Activated naive CD8-positive, alpha-beta T cell treated with anti-CD3 and anti-CD28 coated beads for 36 hours (primary cell): Measurements from ENCODE around the gene ANKUB1. TPM values are rescaled to one million over a fixed set of nuclear protein-coding genes. Genes with fewer than 3 reads are reported as not detected.
A peak's percentile ranks its signal among the peaks of the same experiment; 100 is the strongest.

ENCODE experiments used
- DNase-seq: peaks from one replicate; pipeline ENCODE4 v3.0.0; 2021
- H3K27ac Mint-ChIP-seq: one replicate; pipeline ENCODE4 v1.8.0; 2022; ENCODE audit warnings: mild to moderate bottlenecking, moderate library complexity, mixed read lengths
- H3K27me3 Mint-ChIP-seq: one replicate; pipeline ENCODE4 v1.8.0; 2022; ENCODE audit warnings: mild to moderate bottlenecking, mixed read lengths
- H3K36me3 Mint-ChIP-seq: one replicate; pipeline ENCODE4 v1.8.0; 2021; ENCODE audit warnings: mild to moderate bottlenecking, mixed read lengths
- H3K4me1 Mint-ChIP-seq: one replicate; pipeline ENCODE4 v1.8.0; 2021; ENCODE audit warnings: mixed read lengths
- H3K4me3 Mint-ChIP-seq: one replicate; pipeline ENCODE4 v1.8.0; 2022; ENCODE audit warnings: mild to moderate bottlenecking, moderate library complexity, mixed read lengths
- H3K9me3 Mint-ChIP-seq: one replicate; pipeline ENCODE4 v1.8.0; 2022; ENCODE audit warnings: mixed read lengths
- total RNA-seq, 2 experiments: library from RNA; stranded (reverse); gene quantifications; one replicate each; pipeline ENCODE4 v1.2.3, GENCODE V29; 2021

ANKUB1 gene
- total RNA-seq, 2 experiments from 2014 or later: not detected

DNA sequence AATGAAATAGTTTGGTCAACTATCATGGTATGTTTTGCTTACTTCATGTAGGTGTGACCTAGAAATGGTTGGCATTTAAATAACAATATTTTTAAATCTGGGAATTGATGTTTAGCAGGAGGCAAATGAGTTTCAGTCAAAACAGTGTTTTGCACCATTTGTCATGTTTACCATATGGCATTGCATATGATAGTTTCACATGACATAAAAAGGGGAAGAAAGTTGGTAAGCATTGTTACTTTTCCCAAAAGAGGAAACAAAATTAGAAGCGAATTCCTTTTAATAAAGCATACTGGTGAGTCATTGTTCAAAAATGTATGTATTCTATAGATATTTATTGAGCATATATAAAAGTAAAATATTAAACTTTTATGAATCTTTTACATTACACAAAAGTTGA, 23.0 kb upstream of the ANKUB1 start:
- Mint-ChIP-seq H3K27ac (no peak overlapping the region), H3K4me1 (peaks cover 46% of the 10 kb centered on the region), H3K27me3 (no peaks in the 10 kb centered on the region), H3K9me3 (no peaks in the 10 kb centered on the region), H3K4me3 (peak overlapping the region; percentile 13), H3K36me3 (peaks cover 15% of the 10 kb centered on the region)
- no peak for DNase-seq

DNA sequence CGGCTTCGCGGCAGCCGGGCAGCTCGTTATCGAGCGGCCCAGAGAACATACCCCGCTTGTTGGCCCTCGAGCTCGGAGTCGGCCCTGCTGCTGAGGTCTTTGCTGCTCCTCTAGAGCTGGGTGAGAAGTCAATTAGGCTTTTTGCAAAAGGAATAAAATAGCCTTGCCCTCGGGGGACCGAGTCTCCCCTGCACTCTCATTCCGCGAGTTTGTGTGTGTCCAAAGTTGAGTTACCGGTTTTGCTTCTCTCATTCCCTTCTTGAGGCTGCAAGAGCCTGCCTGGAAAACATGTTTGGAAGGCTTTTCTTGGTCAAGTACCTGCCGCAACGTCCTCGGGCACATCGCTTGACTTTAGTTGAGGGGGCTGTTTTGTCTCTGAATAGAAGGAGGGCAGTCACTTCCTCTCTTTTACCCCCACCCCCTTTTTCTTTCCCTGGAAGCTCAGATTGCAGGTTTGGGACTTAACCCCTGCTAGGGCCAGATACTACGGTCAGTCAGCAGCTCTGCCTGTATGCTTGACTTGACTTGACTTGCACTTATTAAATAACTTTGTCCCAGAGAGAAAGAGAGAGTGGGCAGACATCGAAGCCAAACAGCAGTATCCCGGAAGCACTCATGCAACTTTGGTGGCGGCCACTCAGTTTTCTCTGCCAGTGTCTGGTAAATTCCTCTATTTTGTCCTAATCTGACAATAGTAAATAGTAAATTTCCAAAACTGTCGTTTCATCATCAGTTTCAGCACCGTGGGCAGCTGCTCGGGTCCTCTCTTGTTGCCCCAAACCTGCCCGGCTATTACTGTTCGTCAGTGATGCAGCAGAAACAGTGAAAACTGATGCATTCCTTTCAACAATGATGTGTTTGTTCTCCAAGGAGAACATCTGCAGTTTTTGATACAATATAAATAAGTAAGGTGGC, 21.3 kb upstream of the ANKUB1 start:
- H3K4me3 Mint-ChIP-seq: peak overlapping the region; percentile 95
- peaks cover 38% of the 10 kb centered on the region for H3K4me1 Mint-ChIP-seq
- no peaks in the 10 kb centered on the region for H3K9me3 Mint-ChIP-seq
- H3K27me3 Mint-ChIP-seq: no peaks in the 10 kb centered on the region
- peak overlapping the region; percentile 100 for H3K27ac Mint-ChIP-seq
- DNase-seq: peak; percentile 6
- peaks cover 11% of the 10 kb centered on the region for H3K36me3 Mint-ChIP-seq

DNA sequence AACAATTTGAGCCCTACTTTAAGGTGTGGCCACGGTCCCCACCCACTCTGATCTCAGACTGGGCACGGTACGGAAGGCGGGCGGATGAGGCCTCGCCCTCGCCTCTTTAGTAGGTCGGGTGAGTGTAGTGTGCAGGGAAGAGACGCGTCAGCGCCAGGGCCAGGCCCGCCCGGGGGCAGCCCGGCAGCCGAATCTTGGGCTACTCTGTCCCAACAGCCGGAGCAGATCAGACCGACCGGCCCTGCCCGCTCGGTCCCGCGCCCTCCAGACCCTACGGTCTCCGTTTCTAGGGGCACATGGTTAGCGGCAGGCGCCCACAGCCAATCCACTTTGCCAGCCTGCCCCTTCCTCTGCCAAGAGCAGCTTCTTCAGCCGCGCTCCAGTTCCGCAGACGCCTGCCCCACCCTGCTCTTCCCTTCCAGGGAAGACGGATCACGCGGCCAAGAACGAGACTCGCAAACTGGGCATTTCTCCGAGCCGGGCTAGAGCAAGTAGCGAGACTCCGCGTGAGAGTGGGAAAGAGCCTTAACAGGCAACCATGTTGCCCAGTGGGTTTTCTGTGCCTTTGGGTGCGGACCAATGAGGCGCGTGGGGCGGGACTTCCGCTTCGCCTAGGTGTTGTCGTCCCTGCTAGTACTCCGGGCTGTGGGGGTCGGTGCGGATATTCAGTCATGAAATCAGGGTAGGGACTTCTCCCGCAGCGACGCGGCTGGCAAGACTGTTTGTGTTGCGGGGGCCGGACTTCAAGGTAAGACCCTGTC, 20.4 kb upstream of the ANKUB1 start, which contains the start of gene RNF13:
TSS of gene RNF13 (plus strand) at position 610 of the 761 bp plus-strand sequence. CDS start 32,812 bp downstream, outside the sequence.
- Mint-ChIP-seq H3K36me3 (peaks cover 11% of the 10 kb centered on the region), H3K4me3 (peak within 1 kb of the TSS; percentile 95), H3K9me3 (no peaks in the 10 kb centered on the region), H3K4me1 (peaks cover 41% of the 10 kb centered on the region), H3K27me3 (peaks cover 4% of the 10 kb centered on the region), H3K27ac (peak within 1 kb of the TSS; percentile 100)
- DNase-seq: peak; percentile 92

DNA sequence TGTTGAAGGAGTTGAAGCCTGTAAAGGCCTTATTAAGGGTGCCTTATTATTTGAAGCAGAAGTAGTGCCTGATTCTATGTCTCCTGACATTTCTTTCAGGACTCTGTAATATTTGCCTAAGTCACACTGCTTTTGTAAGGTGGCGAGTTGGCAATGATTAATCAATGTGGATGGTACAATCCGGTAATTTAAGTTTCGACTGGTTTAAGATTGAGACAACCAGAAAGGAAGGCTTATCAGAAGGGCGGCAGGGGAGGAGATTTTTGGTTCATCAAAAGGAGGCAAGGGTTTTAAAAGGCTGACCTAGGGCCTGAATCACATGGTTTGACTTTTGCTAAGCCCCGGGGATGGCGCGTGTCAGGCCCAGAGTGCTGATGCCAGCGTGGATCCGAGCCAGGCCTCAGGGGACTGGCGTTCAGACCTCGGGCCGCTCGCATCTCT, 19.8 kb upstream of the ANKUB1 start:
- no peak for DNase-seq
- H3K9me3 Mint-ChIP-seq: no peaks in the 10 kb centered on the region
- H3K4me1 Mint-ChIP-seq: peaks cover 36% of the 10 kb centered on the region
- H3K36me3 Mint-ChIP-seq: peaks cover 8% of the 10 kb centered on the region
- H3K4me3 Mint-ChIP-seq: peak overlapping the region; percentile 95
- peaks cover 4% of the 10 kb centered on the region for H3K27me3 Mint-ChIP-seq
- peak overlapping the region; percentile 100 for H3K27ac Mint-ChIP-seq

DNA sequence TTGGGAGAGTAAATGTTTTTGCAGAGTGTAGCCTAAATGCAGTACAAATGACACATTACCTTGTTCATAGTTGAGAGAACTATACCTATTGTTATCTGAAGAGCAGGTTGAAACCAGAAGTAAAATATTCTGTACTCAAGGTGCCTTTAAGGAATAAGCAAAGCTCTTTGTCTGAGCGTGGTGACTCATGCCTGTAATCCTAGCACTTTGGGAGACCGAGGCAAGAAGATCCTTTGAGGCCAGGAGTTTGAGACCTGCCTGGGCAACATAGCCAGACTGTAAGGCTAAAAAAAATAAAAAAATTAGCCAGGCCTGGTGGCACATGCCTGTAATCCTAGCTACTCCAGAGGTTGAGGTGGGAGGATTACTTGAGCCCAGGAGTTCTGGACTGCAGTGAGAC, 18.5 kb upstream of the ANKUB1 start:
- Mint-ChIP-seq H3K27me3 (peaks cover 7% of the 10 kb centered on the region), H3K4me3 (no peak overlapping the region), H3K4me1 (peaks cover 22% of the 10 kb centered on the region), H3K9me3 (no peaks in the 10 kb centered on the region), H3K27ac (no peak overlapping the region), H3K36me3 (peaks cover 5% of the 10 kb centered on the region)
- no peak for DNase-seq

DNA sequence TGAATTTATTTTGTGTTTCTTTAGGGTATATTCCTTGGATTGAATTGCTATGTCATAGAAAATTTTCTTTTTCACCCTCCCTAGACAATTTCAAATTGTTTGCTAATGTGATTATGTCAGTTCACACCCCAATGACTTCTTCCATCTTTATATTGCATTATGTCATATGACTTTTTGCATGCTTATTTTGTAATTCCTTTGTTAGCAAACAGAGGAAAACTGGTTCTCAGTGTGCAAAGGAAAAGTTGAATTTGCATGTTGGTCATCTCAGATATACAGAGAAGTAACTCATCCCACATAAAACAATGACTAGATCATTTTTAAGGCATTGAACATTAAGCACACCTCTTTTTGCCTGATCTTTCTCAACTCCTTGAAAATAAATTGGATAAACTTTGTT, 17.3 kb upstream of the ANKUB1 start:
- peaks cover 14% of the 10 kb centered on the region for H3K27me3 Mint-ChIP-seq
- DNase-seq: no peak
- no peak overlapping the region for H3K4me3 Mint-ChIP-seq
- H3K27ac Mint-ChIP-seq: no peak overlapping the region
- H3K9me3 Mint-ChIP-seq: no peaks in the 10 kb centered on the region
- peaks cover 13% of the 10 kb centered on the region for H3K4me1 Mint-ChIP-seq
- peaks cover 1% of the 10 kb centered on the region for H3K36me3 Mint-ChIP-seq

DNA sequence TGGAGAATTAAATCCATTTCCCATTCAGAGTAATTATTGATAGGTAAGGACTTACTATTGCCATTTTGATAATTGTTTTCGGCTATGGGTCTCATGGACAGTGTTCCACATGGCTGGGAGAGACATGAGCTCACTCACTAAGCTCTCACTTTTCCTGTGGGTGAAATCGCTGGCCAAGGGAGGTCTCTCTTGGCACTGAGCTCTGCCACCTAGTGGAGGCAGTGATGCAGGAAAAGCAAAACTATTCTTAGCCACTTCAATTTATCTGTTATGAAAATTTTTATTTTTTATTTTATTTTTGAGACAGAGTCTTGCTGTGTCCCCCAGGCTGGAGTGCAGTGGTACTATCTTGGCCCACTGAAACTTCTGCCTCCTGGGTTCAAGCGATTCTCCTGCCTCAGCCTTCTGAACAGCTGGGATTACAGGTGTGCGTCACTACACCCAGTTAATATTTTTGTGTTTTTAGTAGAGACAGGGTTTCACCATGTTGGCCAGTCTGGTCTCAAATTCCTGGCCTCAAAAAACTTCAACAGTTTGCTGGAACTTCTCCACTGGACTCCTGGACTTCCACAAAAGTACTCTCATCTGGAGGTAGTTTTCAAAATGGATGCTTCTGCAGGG, 16.0 kb upstream of the ANKUB1 start:
- Mint-ChIP-seq H3K36me3 (no peaks in the 10 kb centered on the region), H3K4me1 (peaks cover 8% of the 10 kb centered on the region), H3K9me3 (no peaks in the 10 kb centered on the region), H3K27ac (no peak overlapping the region), H3K4me3 (no peak overlapping the region), H3K27me3 (peaks cover 14% of the 10 kb centered on the region)
- peak; percentile 40 for DNase-seq

DNA sequence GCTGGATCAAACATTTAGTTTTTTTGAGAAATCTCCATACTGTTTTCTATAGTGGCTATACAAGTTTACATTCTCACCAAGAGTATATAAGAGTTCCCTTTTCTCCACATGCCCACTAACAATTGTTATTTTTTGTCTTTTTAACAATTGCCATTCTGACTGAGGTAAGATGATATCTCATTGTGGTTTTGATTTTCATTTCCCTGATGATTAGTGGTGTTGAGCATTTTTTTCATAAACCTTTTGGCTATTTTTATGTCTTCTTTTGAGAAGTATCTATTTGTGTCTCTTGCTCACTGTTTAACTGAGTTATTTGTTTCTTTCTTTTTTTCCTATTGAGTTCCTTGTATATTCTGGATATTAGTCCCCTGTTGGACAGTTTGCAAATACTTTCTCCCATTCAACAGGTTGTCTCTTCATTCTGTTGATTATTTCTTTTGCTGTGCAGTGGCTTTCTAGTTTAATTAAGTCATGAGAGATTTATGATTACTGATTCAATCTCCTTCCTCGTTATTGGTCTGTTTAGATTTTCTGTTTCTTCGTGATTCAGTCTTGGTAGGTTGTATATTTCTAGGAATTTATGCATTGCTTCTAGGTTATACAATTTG, 13.9 kb upstream of the ANKUB1 start:
- no peak overlapping the region for H3K4me3 Mint-ChIP-seq
- H3K27me3 Mint-ChIP-seq: peaks cover 14% of the 10 kb centered on the region
- DNase-seq: no peak
- H3K4me1 Mint-ChIP-seq: peaks cover 4% of the 10 kb centered on the region
- no peaks in the 10 kb centered on the region for H3K36me3 Mint-ChIP-seq
- H3K27ac Mint-ChIP-seq: no peak overlapping the region
- H3K9me3 Mint-ChIP-seq: no peaks in the 10 kb centered on the region

DNA sequence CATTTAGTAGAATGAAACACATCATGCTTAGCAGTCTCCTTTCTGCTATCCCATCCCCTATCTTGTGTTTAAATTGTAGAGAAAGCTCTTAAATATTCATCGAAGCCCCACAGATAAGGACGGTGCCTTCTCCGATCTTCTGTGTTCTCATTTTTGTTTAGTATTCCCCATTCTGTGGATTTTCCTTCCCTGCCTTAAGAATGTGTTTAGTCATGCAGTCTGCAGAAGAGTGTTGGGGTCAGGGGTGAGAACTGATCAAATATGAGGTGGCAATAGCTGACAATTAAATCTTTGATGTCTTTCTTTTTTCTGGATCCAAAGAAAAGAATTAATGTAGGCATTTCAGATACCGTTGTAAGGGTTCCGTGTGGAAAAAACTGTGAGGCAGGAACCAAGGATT, 9.3 kb upstream of the ANKUB1 start:
- H3K4me3 Mint-ChIP-seq: no peak overlapping the region
- peaks cover 16% of the 10 kb centered on the region for H3K27me3 Mint-ChIP-seq
- no peak for DNase-seq
- H3K9me3 Mint-ChIP-seq: peaks cover 2% of the 10 kb centered on the region
- H3K27ac Mint-ChIP-seq: no peak overlapping the region
- no peaks in the 10 kb centered on the region for H3K4me1 Mint-ChIP-seq
- no peaks in the 10 kb centered on the region for H3K36me3 Mint-ChIP-seq

DNA sequence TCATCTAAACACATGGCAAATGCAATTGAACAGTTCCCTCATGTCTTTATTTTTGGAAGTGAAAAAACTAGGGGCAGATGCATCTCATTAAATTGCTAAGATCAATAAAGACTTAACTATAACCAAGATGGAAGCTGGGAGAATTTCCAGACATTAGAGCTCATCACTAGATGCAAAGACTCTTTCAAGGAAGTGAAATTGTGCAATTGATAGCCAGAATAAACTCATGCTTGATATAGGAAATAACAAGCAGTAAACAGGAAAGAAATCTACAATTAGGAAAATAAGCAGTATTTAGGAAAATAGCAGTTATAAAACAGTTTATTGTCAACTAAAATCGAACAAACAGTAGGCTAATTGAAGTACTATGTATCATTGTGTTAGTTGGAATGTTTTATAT, 8.8 kb upstream of the ANKUB1 start:
- DNase-seq: no peak

DNA sequence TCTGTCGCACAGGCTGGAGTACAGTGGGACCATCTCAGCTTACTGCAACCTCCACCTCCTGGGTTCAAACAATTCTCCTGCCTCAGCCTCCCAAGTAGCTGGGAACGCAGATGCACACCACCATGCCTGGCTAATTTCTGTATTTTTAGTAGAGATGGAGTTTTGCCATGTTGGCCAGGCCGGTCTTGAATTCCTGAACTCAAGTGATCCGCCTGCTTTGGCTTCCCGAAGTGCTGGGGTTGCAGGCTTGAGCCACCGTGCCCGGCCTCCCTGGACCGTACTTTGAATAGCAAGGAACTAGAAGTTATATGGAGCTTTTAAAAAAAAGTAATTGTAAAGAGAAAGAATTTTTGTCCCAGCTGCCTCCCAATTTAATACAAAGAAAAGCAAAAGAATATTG, 8.3 kb upstream of the ANKUB1 start:
- Mint-ChIP-seq H3K27ac (no peak overlapping the region), H3K4me3 (no peak overlapping the region), H3K4me1 (no peaks in the 10 kb centered on the region), H3K27me3 (peaks cover 11% of the 10 kb centered on the region), H3K9me3 (peaks cover 2% of the 10 kb centered on the region), H3K36me3 (no peaks in the 10 kb centered on the region)
- no peak for DNase-seq

More for the DNA sequence above, 8.8 kb upstream of the ANKUB1 start:
- H3K4me3 Mint-ChIP-seq: no peak overlapping the region
- no peak overlapping the region for H3K27ac Mint-ChIP-seq
- peaks cover 13% of the 10 kb centered on the region for H3K27me3 Mint-ChIP-seq
- no peaks in the 10 kb centered on the region for H3K36me3 Mint-ChIP-seq
- peaks cover 2% of the 10 kb centered on the region for H3K9me3 Mint-ChIP-seq
- H3K4me1 Mint-ChIP-seq: no peaks in the 10 kb centered on the region

DNA sequence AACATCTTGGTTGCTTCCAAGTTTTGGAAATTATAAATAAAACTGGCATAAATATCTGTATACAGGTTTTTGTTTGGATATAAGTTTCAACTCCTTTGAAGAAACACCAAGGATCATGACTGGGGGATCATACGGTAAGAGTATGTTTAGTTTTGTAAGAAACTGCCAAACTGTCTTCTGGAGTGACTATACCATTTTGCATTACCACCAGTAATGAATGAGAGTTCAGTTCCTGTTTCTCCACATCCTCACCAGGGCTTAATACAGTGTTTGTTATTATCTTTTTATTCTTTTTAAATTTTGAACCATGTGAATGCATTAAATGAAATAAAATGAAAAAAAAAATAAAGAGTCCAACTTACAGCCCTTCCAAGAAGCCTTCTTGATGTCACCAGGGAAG, 3.7 kb upstream of the ANKUB1 start:
- H3K36me3 Mint-ChIP-seq: no peaks in the 10 kb centered on the region
- no peak overlapping the region for H3K4me3 Mint-ChIP-seq
- peaks cover 2% of the 10 kb centered on the region for H3K9me3 Mint-ChIP-seq
- H3K27ac Mint-ChIP-seq: no peak overlapping the region
- H3K27me3 Mint-ChIP-seq: peaks cover 19% of the 10 kb centered on the region
- H3K4me1 Mint-ChIP-seq: no peaks in the 10 kb centered on the region
- no peak for DNase-seq

DNA sequence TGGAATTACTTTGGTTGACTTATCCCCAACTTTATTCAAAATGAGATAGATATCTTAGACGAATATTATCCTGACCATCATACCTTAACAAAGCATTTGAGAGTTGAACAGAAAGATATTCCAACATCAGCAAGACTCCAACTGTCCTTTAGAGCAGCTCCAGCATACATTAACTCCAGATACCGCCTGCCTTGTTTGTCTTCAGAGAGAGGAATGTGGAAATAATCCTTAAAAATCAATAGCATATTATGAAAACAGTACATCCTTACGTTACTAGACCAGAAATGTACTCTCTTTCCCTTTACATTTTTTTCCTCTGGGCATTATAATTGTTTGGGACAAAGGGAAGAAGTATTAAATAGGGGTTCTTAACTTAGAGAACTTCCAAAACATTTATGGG, 1.7 kb downstream of the ANKUB1 start:
- no peak overlapping the region for H3K27ac Mint-ChIP-seq
- DNase-seq: no peak
- no peaks in the 10 kb centered on the region for H3K9me3 Mint-ChIP-seq
- H3K4me3 Mint-ChIP-seq: no peak overlapping the region
- no peaks in the 10 kb centered on the region for H3K4me1 Mint-ChIP-seq
- no peaks in the 10 kb centered on the region for H3K36me3 Mint-ChIP-seq
- H3K27me3 Mint-ChIP-seq: peaks cover 31% of the 10 kb centered on the region

DNA sequence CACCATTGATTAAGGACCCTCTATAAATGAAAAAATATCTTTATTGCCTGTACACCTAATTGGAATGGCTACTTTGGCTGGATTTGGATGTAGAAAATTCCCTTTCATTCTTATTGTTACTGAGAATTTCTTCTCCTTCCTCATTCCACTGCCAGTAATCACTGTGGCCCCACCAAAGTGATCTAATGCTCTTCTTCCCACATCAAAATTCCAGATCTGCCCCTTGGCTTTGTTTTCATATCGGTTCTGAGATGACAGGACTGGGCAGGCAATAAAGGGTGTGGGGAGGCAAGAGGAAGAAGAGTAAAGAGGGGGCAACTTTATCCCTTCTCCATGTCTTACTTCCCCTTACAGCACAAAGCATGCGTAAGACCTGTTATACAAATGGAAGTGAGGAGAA, 2.1 kb downstream of the ANKUB1 start:
- H3K27ac Mint-ChIP-seq: no peak overlapping the region
- peaks cover 31% of the 10 kb centered on the region for H3K27me3 Mint-ChIP-seq
- DNase-seq: no peak
- no peaks in the 10 kb centered on the region for H3K9me3 Mint-ChIP-seq
- H3K36me3 Mint-ChIP-seq: no peaks in the 10 kb centered on the region
- no peaks in the 10 kb centered on the region for H3K4me1 Mint-ChIP-seq
- no peak overlapping the region for H3K4me3 Mint-ChIP-seq
